ENCODE measurements around the gene TUBA4B. TPM values are rescaled to one million over a fixed set of nuclear protein-coding genes. Genes with fewer than 3 reads are reported as not detected.

TUBA4B gene
- not detected for total RNA-seq

DNA sequence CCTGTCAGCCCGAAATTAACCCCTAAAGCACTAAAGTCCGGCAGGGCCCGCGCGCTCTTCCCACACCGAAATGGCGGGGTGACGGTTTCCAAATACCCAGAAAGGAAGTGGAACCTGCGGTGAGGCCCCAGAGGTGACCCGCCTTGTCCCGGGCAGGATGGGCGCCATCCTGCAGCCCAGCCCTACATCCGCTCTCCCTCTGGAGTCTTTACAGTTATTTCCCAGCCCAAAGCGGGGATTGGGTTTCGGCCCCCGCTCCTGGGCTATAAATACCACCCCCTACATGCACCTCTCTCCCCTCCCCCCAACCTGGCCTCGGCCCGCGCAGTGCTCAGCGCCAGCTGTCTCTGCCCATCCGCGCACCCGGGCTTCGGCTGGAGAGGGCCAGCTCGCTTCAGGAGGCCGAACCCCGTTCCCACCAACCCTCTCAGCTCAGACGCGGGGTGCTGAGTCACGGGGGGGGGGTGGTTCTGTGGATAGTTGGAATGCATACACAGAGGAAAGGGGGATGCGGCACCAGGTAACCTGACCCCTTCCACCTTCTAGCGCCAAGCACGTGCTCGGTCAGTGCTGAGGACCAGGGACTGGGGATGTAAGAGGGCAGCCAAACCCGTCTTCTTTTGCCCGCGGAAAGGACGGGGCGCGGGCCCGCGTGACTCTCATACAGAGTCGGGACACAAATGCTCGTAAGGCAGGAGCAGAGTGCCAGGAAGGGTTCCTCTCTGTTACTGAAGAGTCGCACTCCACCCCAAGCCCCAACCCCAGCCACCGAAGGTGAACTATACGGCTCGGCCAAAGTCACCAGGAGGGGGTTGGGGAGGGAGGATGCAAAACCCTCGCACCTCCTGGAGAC, at the start of gene TUBA4B:
Gene TUBA4B, plus strand, starts transcription at position 344 of the 853 bp plus-strand sequence. Its CDS starts 165 bp downstream, at position 509.
- Mint-ChIP-seq H3K4me3 (peak within 1 kb of the TSS; percentile 89), H3K27me3 (no peaks in the 10 kb centered on the region), H3K4me1 (peaks cover 62% of the 10 kb centered on the region), H3K36me3 (ENCODE audit: low read depth) (peaks cover 46% of the 10 kb centered on the region), H3K9me3 (ENCODE audit: low read depth) (no peaks in the 10 kb centered on the region), H3K27ac (peak within 1 kb of the TSS; percentile 93)
- ChIA-PET CTCF (interaction anchor here (0.5 to 6.2 kb wide), 10 partner anchors 8 to 95 kb away, joined by 3 to 68 read pairs (median 4); partner anchors contain the start of genes ANKZF1, ATG9A, DNAJB2 and GLB1L), POLR2A (interaction anchor here (0.5 to 4.5 kb wide), 15 partner anchors 8 to 258 kb away, joined by 3 to 33 read pairs (median 4); partner anchors contain the start of genes ANKZF1, ATG9A, CNPPD1 and DNAJB2)
- intact Hi-C loops (cut with DNase I, micrococcal nuclease), result loop anchor here (1.0 to 10.0 kb wide), 12 partner anchors 24 to 344 kb away; partner anchors contain the start of genes DNAJB2 (in 2 of the 2), NHEJ1 (in 2 of the 2), ZFAND2B (in 2 of the 2) and ANKZF1 (in 1 of the 2)
- DNase-seq (peak; percentile 75), ATAC-seq (peak; percentile 10)

DNA sequence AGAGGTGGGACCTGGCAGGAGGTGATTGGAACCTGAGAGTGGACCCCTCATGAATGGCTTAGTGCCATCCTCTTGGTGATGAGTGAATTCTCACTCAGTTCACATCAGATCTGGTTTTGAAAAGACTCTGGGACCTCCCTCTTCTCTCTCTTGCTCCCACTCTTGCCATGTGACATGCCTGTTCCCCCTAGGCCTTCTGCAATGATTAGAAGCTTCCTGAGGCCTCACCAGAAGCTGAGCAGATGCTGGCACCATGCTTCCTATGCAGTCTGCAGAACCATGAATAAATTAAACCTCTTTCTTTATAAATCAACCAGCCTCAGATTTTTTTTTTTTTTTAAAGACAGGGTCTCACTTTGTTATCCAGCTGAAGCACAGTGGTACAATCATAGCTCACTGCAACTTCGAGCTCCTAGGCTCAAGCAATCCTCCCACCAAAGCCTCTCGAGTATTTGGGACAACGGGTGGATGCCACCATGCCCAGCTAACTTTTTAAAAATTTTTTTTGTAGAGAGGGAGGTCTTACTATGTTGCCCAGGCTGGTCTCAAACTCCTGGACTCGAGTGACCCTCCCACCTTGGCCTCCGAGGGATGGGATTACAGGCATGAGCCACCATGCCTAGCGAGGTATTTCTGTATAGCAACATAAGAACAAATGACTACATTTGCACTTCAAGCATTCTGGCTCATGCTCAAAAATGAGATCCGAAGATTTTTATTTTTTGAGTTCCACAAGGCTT, 48.4 kb upstream of the TUBA4B start:
- no peak for ATAC-seq
- Mint-ChIP-seq H3K4me1 (peaks cover 35% of the 10 kb centered on the region), H3K9me3 (ENCODE audit: low read depth) (peaks cover 6% of the 10 kb centered on the region), H3K4me3 (no peak overlapping the region), H3K36me3 (ENCODE audit: low read depth) (peaks cover 18% of the 10 kb centered on the region), H3K27ac (no peak overlapping the region), H3K27me3 (no peaks in the 10 kb centered on the region)
- intact Hi-C loops (cut with DNase I, micrococcal nuclease), result loop anchor here in 1 of 2 experiments (5.0 kb wide), 1 partner anchor 338 kb away; the partner anchor contains the start of genes CHPF and TMEM198
- no peak for DNase-seq
- POLR2A ChIA-PET, result interaction anchor here (1.2 kb wide), 1 partner anchor 25 kb away, joined by 3 read pairs; the partner anchor contains the start of genes ANKZF1 and ATG9A
- CTCF ChIA-PET, result interaction anchor here (0.6 kb wide), 1 partner anchor 236 kb away, joined by 4 read pairs; no protein-coding TSS in a partner anchor

DNA sequence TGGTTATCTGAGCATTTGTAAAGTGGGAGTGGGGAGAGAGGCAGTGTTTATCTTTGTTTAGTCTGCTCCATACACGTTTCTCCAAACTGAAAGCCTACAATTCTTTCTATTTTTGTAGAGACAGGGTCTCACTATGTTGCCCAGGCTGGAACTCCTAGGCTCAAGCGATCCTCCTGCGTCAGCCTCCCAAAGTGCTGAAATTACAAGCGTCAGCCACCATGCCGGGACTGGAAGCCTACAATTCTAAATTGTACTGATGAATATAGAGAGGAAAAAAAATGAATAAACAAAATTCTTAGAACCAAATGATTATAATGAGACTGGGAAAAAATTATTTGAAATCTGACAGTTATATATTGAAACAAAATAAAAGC, 47.9 kb upstream of the TUBA4B start:
- Mint-ChIP-seq H3K27ac (no peak overlapping the region), H3K27me3 (no peaks in the 10 kb centered on the region), H3K4me1 (peaks cover 38% of the 10 kb centered on the region), H3K9me3 (ENCODE audit: low read depth) (peaks cover 6% of the 10 kb centered on the region), H3K36me3 (ENCODE audit: low read depth) (peaks cover 20% of the 10 kb centered on the region), H3K4me3 (no peak overlapping the region)
- ATAC-seq (no peak), DNase-seq (no peak)
- ChIA-PET POLR2A (interaction anchor here (0.8 kb wide), 1 partner anchor 34 kb away, joined by 3 read pairs; no protein-coding TSS in a partner anchor), CTCF (interaction anchor here (2.0 kb wide), 1 partner anchor 22 kb away, joined by 5 read pairs; no protein-coding TSS in a partner anchor)
- intact Hi-C loops (cut with DNase I, micrococcal nuclease), result loop anchor here in 1 of 2 experiments (5.0 kb wide), 1 partner anchor 337 kb away; the partner anchor contains the start of genes CHPF and TMEM198

DNA sequence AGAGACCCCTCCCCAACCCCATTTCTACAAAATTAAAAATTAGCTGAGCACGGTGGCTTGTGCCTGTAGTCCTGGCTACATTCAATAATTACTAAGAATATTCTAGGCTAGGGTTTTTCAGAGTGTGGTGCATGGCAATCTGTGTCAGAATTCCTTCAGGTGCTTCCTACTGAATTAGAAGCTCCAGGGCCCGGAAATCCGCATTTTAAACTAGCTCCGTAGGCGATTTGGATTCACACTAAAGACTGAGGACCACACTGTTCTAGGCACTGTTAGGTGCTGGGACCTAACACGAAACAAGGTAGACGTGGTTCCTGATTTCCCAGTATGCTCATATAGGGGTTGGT, 47.1 kb upstream of the TUBA4B start:
- intact Hi-C loops (cut with DNase I, micrococcal nuclease), result loop anchor here (1.0 to 5.0 kb wide), 17 partner anchors 12 to 799 kb away; partner anchors contain the start of genes ANKZF1 (in 2 of the 2), ATG9A (in 2 of the 2), DNAJB2 (in 2 of the 2) and NHEJ1 (in 2 of the 2)
- Mint-ChIP-seq H3K27ac (peak overlapping the region; percentile 94), H3K4me3 (peak overlapping the region; percentile 86), H3K36me3 (ENCODE audit: low read depth) (peaks cover 22% of the 10 kb centered on the region), H3K27me3 (no peaks in the 10 kb centered on the region), H3K9me3 (ENCODE audit: low read depth) (peaks cover 5% of the 10 kb centered on the region), H3K4me1 (peaks cover 33% of the 10 kb centered on the region)
- CTCF ChIA-PET, result interaction anchor here (0.6 to 2.0 kb wide), 17 partner anchors 10 to 307 kb away, joined by 3 to 12 read pairs (median 5); partner anchors contain the start of genes CNPPD1, GLB1L, NHEJ1 and SLC23A3
- POLR2A ChIA-PET, result interaction anchor here (0.6 to 1.7 kb wide), 8 partner anchors 13 to 164 kb away, joined by 3 to 14 read pairs (median 4); partner anchors contain the start of genes ABCB6, ANKZF1, ATG9A and CNPPD1
- ATAC-seq, result no peak
- DNase-seq, result no peak

DNA sequence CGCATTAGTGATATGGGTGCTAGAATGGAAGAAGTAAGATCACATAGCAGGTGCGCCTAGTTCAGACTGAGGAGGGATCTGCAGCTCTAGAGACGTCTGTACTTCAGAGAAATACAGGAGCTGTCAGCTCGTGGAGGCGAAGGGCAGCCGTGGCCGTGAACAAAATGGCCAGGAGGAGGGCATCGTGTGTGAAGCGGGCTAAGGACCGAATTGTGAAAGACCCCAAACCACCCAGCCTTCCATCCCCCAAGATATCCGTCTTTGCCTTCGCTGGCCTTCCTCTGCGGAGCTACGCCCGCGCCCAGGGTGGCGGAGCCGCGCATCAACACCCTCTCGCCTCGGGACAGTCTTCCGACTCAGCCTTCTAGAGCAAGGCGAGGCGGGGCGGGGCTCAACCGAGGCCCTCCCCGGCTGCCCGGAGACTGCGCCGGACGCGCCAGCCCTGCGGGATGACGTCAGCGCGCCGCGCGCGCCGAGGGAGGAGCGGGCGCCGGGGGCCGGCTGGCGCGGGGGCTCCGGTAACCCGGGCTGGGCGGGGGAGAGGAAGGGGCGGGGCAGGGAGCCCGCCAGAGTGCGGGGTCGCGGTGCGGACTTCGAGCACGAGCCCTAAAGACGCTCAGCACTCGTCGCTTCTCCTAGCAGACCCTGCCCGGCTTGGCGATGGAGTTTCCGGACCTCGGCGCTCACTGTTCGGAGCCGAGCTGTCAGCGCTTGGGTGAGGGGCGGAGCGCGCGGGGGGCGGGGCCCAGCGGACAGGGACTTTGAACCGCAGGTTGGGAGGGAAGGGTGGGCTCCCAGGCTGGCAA, 46.5 kb upstream of the TUBA4B start, which contains the start of gene ZFAND2B:
Gene ZFAND2B, plus strand, starts transcription at position 455 of the 806 bp plus-strand sequence. Its CDS starts 206 bp downstream, at position 661.
- H3K4me3 Mint-ChIP-seq, result peak within 1 kb of the TSS; percentile 86
- intact Hi-C loops (cut with DNase I, micrococcal nuclease), result loop anchor here (1.0 to 5.0 kb wide), 19 partner anchors 11 to 800 kb away; partner anchors contain the start of genes ANKZF1 (in 2 of the 2), ATG9A (in 2 of the 2), DNAJB2 (in 2 of the 2) and NHEJ1 (in 2 of the 2)
- CTCF ChIA-PET, result interaction anchor here (0.6 to 2.0 kb wide), 18 partner anchors 9 to 308 kb away, joined by 3 to 12 read pairs (median 4); partner anchors contain the start of genes CNPPD1, GLB1L, NHEJ1 and SLC23A3
- ATAC-seq (peak; percentile 96), DNase-seq (peak; percentile 98)
- H3K9me3 Mint-ChIP-seq (ENCODE audit: low read depth), result peaks cover 3% of the 10 kb centered on the region
- peaks cover 26% of the 10 kb centered on the region for H3K36me3 Mint-ChIP-seq (ENCODE audit: low read depth)
- POLR2A ChIA-PET, result interaction anchor here (0.5 to 1.7 kb wide), 9 partner anchors 12 to 53 kb away, joined by 3 to 14 read pairs (median 6); partner anchors contain the start of genes ABCB6, ANKZF1, ATG9A and CNPPD1
- peak within 1 kb of the TSS; percentile 94 for H3K27ac Mint-ChIP-seq
- H3K27me3 Mint-ChIP-seq, result no peaks in the 10 kb centered on the region
- H3K4me1 Mint-ChIP-seq, result peaks cover 34% of the 10 kb centered on the region

DNA sequence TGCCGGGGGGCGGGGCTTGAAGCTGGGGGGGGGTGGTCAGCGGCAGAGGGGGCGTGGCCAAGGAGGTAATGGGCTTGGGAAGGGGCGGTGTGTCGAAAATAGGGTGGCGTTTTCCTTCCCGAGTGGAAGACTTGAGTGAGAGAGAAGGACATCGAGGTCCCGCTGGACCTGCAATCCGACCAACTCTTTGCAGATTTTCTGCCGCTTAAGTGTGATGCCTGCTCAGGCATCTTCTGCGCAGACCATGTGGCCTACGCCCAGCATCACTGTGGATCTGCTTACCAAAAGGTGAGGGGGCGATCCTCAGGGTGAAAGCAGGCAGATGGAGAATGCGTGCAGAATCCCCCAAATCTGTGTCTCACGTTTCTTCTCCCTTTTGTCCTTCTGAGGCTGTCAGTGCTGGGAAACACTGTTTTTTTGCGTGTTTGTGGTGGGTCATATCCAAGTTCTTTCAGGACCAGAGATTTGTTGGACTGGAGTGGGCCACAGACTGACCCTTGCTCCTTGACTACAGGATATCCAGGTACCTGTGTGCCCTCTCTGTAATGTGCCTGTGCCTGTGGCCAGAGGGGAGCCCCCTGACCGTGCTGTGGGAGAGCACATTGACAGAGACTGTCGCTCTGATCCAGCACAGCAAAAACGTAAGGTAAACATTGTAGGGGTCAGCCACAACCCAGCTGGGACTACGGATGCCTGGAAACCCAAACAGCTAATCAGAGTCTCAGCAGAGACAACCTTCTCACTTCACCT, 45.7 kb upstream of the TUBA4B start:
- no peak for DNase-seq
- H3K4me1 Mint-ChIP-seq, result peaks cover 37% of the 10 kb centered on the region

DNA sequence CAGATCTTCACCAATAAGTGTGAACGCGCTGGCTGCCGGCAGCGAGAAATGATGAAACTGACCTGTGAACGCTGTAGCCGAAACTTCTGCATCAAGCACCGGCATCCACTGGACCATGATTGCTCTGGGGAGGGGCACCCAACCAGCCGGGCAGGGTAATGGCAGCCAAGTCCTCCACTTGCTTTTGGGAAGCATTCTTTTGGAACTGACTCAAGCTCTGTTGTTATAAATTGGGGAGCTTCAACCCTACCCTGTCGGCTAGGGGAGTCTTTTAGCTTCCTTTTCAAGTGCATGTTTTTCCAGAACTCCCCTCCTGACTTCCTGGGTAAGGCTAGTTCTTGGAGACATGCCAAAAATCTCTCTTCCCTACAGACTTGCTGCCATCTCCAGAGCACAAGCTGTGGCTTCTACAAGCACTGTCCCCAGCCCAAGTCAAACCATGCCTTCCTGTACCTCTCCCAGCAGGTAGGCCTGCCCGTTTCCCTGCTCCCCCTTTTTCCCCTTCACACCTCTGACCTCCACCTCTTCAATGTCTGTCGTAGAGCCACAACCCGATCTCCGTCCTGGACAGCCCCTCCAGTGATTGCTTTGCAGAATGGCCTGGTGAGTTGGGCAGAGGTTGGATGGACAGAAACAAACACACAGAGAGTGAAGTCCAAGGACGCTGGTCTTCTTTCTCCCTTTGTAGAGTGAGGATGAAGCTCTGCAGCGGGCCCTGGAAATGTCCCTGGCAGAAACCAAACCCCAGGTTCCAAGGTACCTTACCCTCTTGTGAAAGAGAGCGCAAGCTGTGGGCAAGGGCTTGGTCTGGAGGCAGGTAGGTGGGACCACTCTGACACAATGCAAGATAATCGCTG, 44.9 kb upstream of the TUBA4B start:
- CTCF ChIA-PET, result interaction anchor here (0.6 to 1.3 kb wide), 8 partner anchors 14 to 477 kb away, joined by 3 to 5 read pairs (median 4); partner anchors contain the start of genes ANKZF1 and ATG9A
- Mint-ChIP-seq H3K9me3 (ENCODE audit: low read depth) (peaks cover 3% of the 10 kb centered on the region), H3K36me3 (ENCODE audit: low read depth) (peaks cover 30% of the 10 kb centered on the region), H3K4me3 (peak overlapping the region; percentile 86), H3K4me1 (peaks cover 37% of the 10 kb centered on the region), H3K27ac (peak overlapping the region; percentile 75), H3K27me3 (no peaks in the 10 kb centered on the region)
- intact Hi-C loops (cut with DNase I, micrococcal nuclease), result loop anchor here (1.0 to 5.0 kb wide), 9 partner anchors 9 to 801 kb away; partner anchors contain the start of genes CHPF (in 1 of the 2), CNOT9 (in 1 of the 2), DNAJB2 (in 1 of the 2) and DNPEP (in 1 of the 2)
- POLR2A ChIA-PET, result no interaction called here
- DNase-seq (no peak), ATAC-seq (no peak)

More for the DNA sequence above, 45.7 kb upstream of the TUBA4B start:
- ATAC-seq, result no peak
- ChIA-PET POLR2A (interaction anchor here (0.5 to 1.7 kb wide), 6 partner anchors 11 to 54 kb away, joined by 3 to 14 read pairs (median 7); partner anchors contain the start of genes ABCB6 and CNPPD1), CTCF (interaction anchor here (0.7 to 2.0 kb wide), 9 partner anchors 9 to 476 kb away, joined by 3 to 12 read pairs (median 5); partner anchors contain the start of genes CNPPD1 and NHEJ1)
- intact Hi-C loops (cut with DNase I, micrococcal nuclease), result loop anchor here (1.0 to 5.0 kb wide), 9 partner anchors 10 to 801 kb away; partner anchors contain the start of genes CHPF (in 1 of the 2), CNOT9 (in 1 of the 2), DNAJB2 (in 1 of the 2) and DNPEP (in 1 of the 2)
- H3K27me3 Mint-ChIP-seq, result no peaks in the 10 kb centered on the region
- H3K9me3 Mint-ChIP-seq (ENCODE audit: low read depth), result peaks cover 3% of the 10 kb centered on the region
- peaks cover 29% of the 10 kb centered on the region for H3K36me3 Mint-ChIP-seq (ENCODE audit: low read depth)
- peak overlapping the region; percentile 86 for H3K4me3 Mint-ChIP-seq
- H3K27ac Mint-ChIP-seq, result peak overlapping the region; percentile 89

Data from activated CD4-positive, alpha-beta T cell treated with anti-CD3 and anti-CD28 coated beads for 36 hours (primary cell).